H1 (cell line): ENCODE results near the gene ZNF746. TPM values are rescaled to one million over a fixed set of nuclear protein-coding genes. Genes with fewer than 3 reads are reported as not detected.

ENCODE experiments used
- CTCF ChIA-PET: fragments of 300-600 bp; sonication (Branson Sonifier 250); formaldehyde crosslinking; loops from one replicate; lab custom pipeline; 2021; ENCODE audit not compliant: partially characterized antibody; lab: Charles Lee
- POLR2A ChIA-PET: fragments of 300-600 bp; sonication (Branson Sonifier 250); formaldehyde crosslinking; loops from one replicate; lab custom pipeline; 2021; ENCODE audit warnings: inconsistent platforms; ENCODE audit not compliant: partially characterized antibody; lab: Charles Lee
- DNase-seq, 2 experiments: peaks; one replicate each; pipeline versions ENCODE4 v3.0.0 to v3.0.0-alpha.2; 2010 to 2022; ENCODE audit warnings: low spot score in 2 of 2, low read depth in 1 of 2, mixed read lengths in 1 of 2
- FAIRE-seq: peaks from 2 replicates; lab custom pipeline; 2011; peaks lifted over from hg19 to GRCh38; lab: Jason Lieb, UNC
- H2AFZ ChIP-seq: 2 replicates; pipeline ENCODE4 v1.8.1; 2012; ENCODE audit warnings: low read length, inconsistent platforms
- H2AK5ac ChIP-seq: 2 replicates; pipeline ENCODE4 v1.6.1; 2013; ENCODE audit warnings: low read depth, low read length
- H2BK120ac ChIP-seq: replicated peaks from 2 replicates; pipeline ENCODE3; 2013; ENCODE audit warnings: low read depth, low read length, inconsistent platforms
- H2BK12ac ChIP-seq: 2 replicates; pipeline ENCODE4 v1.6.1; 2013; ENCODE audit warnings: low read depth, low read length
- H2BK15ac ChIP-seq: 2 replicates; pipeline ENCODE4 v1.6.1; 2013; ENCODE audit warnings: low read length
- H2BK20ac ChIP-seq: 2 replicates; pipeline ENCODE4 v1.6.1; 2013; ENCODE audit warnings: low read length
- H2BK5ac ChIP-seq: 2 replicates; pipeline ENCODE4 v1.6.1; 2013; ENCODE audit warnings: low read depth, low read length
- H3K14ac ChIP-seq: 2 replicates; pipeline ENCODE4 v1.6.1; 2013; ENCODE audit warnings: inconsistent platforms; ENCODE audit not compliant: insufficient read length
- H3K18ac ChIP-seq: 2 replicates; pipeline ENCODE4 v1.6.1; 2013; ENCODE audit warnings: low read length; ENCODE audit errors: extremely low read depth
- H3K23ac ChIP-seq: 2 replicates; pipeline ENCODE4 v1.6.1; 2013; ENCODE audit warnings: inconsistent platforms; ENCODE audit not compliant: insufficient read length
- H3K23me2 ChIP-seq: 2 replicates; pipeline ENCODE4 v1.6.1; 2013; ENCODE audit warnings: low read depth, low read length
- H3K27ac ChIP-seq: 2 replicates; pipeline ENCODE4 v1.6.1; 2011; ENCODE audit warnings: low read depth, low read length, inconsistent platforms
- H3K27me3 ChIP-seq, 4 experiments: replicated peaks in 1 of 4; 1 replicate in 1 of 4; 2 replicates in 3 of 4; pipeline versions ENCODE4 v1.6.1 to v1.8.1; 2011 to 2013; ENCODE audit warnings: low read length in 3 of 4, mild to moderate bottlenecking in 3 of 4, inconsistent platforms in 2 of 4, mixed read lengths in 2 of 4, moderate library complexity in 1 of 4; ENCODE audit not compliant: control insufficient read depth in 3 of 4, insufficient read depth in 3 of 4; ENCODE audit errors: extremely low read depth in 1 of 4
- H3K36me3 ChIP-seq, 4 experiments: 2 replicates each; pipeline versions ENCODE4 v1.6.1 to v1.8.1; 2011 to 2013; ENCODE audit warnings: mild to moderate bottlenecking in 4 of 4, low read length in 3 of 4, moderate library complexity in 2 of 4, control low read depth in 1 of 4, inconsistent platforms in 1 of 4; ENCODE audit not compliant: insufficient read depth in 4 of 4, control insufficient read depth in 2 of 4
- H3K4ac ChIP-seq: replicated peaks from 2 replicates; pipeline ENCODE3; 2013; ENCODE audit warnings: low read length, low read depth, mixed read lengths, inconsistent platforms; ENCODE audit not compliant: insufficient read length
- H3K4me1 ChIP-seq, 4 experiments: replicated peaks in 1 of 4; 1 replicate in 1 of 4; 2 replicates in 3 of 4; pipeline versions ENCODE4 v1.6.1 to v1.8.1; 2011 to 2013; ENCODE audit warnings: low read length in 3 of 4, inconsistent platforms in 2 of 4, mixed read lengths in 1 of 4; ENCODE audit not compliant: insufficient read depth in 4 of 4, control insufficient read depth in 3 of 4
- H3K4me2 ChIP-seq, 2 experiments: 2 replicates each; pipeline versions ENCODE4 v1.6.1 to v1.8.1; 2011 to 2013; ENCODE audit warnings: low read depth in 2 of 2, low read length in 2 of 2, control low read depth in 1 of 2, inconsistent platforms in 1 of 2, mild to moderate bottlenecking in 1 of 2; ENCODE audit not compliant: insufficient read depth in 1 of 2
- H3K4me3 ChIP-seq, 4 experiments: fragments of 200-600, 300-600 bp in 1 of 4; sonication (generic), shearing (Covaris generic), sonication (Bioruptor Twin) in 1 of 4; 2 replicates each; pipeline versions ENCODE4 v1.5.1 to v1.8.1; 2011 to 2016; ENCODE audit warnings: low read length in 4 of 4, low read depth in 3 of 4, control low read depth in 2 of 4, inconsistent platforms in 2 of 4, mild to moderate bottlenecking in 2 of 4, mixed read lengths in 1 of 4, moderate library complexity in 1 of 4; ENCODE audit not compliant: insufficient read depth in 2 of 4; ENCODE audit errors: extremely low read depth in 1 of 4
- H3K56ac ChIP-seq: replicated peaks from 2 replicates; pipeline ENCODE3; 2013; ENCODE audit warnings: low read depth, mild to moderate bottlenecking, mixed read lengths, low read length, inconsistent platforms; ENCODE audit not compliant: insufficient read length
- H3K79me1 ChIP-seq: 2 replicates; pipeline ENCODE4 v1.6.1; 2013; ENCODE audit warnings: low read depth, low read length, control low read depth
- H3K79me2 ChIP-seq, 2 experiments: 2 replicates each; pipeline versions ENCODE4 v1.6.1 to v1.8.1; 2012 to 2013; ENCODE audit warnings: low read length in 2 of 2, mild to moderate bottlenecking in 2 of 2, inconsistent platforms in 1 of 2; ENCODE audit not compliant: insufficient read depth in 2 of 2, control insufficient read depth in 1 of 2
- H3K9ac ChIP-seq, 4 experiments: replicated peaks in 1 of 4; 1 replicate in 1 of 4; 2 replicates in 3 of 4; pipeline versions ENCODE4 v1.6.1 to v1.8.1; 2011 to 2013; ENCODE audit warnings: low read depth in 3 of 4, low read length in 3 of 4, control low read depth in 2 of 4, mild to moderate bottlenecking in 2 of 4, moderate library complexity in 2 of 4, inconsistent platforms in 1 of 4; ENCODE audit errors: extremely low read depth in 1 of 4
- H3K9me3 ChIP-seq, 2 experiments: 2 replicates each; pipeline versions ENCODE4 v1.6.1 to v1.8.1; 2012 to 2013; ENCODE audit warnings: mild to moderate bottlenecking in 2 of 2, moderate library complexity in 2 of 2, control low read depth in 1 of 2, inconsistent platforms in 1 of 2, low read depth in 1 of 2, low read length in 1 of 2, mixed read lengths in 1 of 2; ENCODE audit not compliant: insufficient read depth in 2 of 2
- H4K20me1 ChIP-seq, 2 experiments: replicated peaks in 1 of 2; 2 replicates each; pipeline versions ENCODE3 to v1.8.1; 2011 to 2013; ENCODE audit warnings: inconsistent platforms in 2 of 2, low read length in 2 of 2, mild to moderate bottlenecking in 1 of 2; ENCODE audit not compliant: insufficient read depth in 2 of 2, control insufficient read depth in 1 of 2
- H4K5ac ChIP-seq: 2 replicates; pipeline ENCODE4 v1.6.1; 2013; ENCODE audit warnings: low read length, low read depth, mixed read lengths, inconsistent platforms; ENCODE audit not compliant: insufficient read length
- H4K8ac ChIP-seq: 2 replicates; pipeline ENCODE4 v1.8.0; 2013; ENCODE audit warnings: mild to moderate bottlenecking, moderate library complexity, low read length, inconsistent platforms; ENCODE audit not compliant: insufficient read depth; ENCODE audit errors: extremely low read depth
- H4K91ac ChIP-seq: replicated peaks from 2 replicates; pipeline ENCODE3; 2013; ENCODE audit warnings: low read length, mixed read lengths, inconsistent platforms; ENCODE audit not compliant: insufficient read length
- BCL11A ChIP-seq, 2 experiments: IDR thresholded peaks; one replicate each; pipeline ENCODE4 v1.6.1; 2011; ENCODE audit warnings: low read depth in 2 of 2, low read length in 2 of 2, mild to moderate bottlenecking in 2 of 2
- BRCA1 ChIP-seq: IDR thresholded peaks from 2 replicates; pipeline ENCODE4 v1.6.1; 2012; ENCODE audit warnings: low read depth, low read length, improper control_type of control experiment
- CBX5 ChIP-seq: fragments of 300-800, 300-1000 bp; sonication (generic); IDR thresholded peaks from 2 replicates; pipeline ENCODE4 v1.7.1; 2016; ENCODE audit warnings: antibody characterized with exemption, low read length, low read depth
- CHD1 ChIP-seq: IDR thresholded peaks from 2 replicates; pipeline ENCODE4 v1.6.1; 2012; ENCODE audit warnings: low read depth, low read length, improper control_type of control experiment
- FOSL1 ChIP-seq: IDR thresholded peaks from 2 replicates; pipeline ENCODE4 v1.6.1; 2011; ENCODE audit warnings: mild to moderate bottlenecking, low read depth, low read length, moderate library complexity; ENCODE audit not compliant: insufficient read depth
- JUND ChIP-seq: IDR thresholded peaks from 2 replicates; pipeline ENCODE4 v1.6.1; 2011; ENCODE audit warnings: mild to moderate bottlenecking, improper control_type of control experiment, low read length
- KDM4A ChIP-seq: IDR thresholded peaks from one replicate; pipeline ENCODE4 v1.7.1; 2012; ENCODE audit warnings: low read depth, mild to moderate bottlenecking, moderate library complexity, low read length, inconsistent platforms; ENCODE audit not compliant: severe bottlenecking
- NANOG ChIP-seq: IDR thresholded peaks from 2 replicates; pipeline ENCODE4 v1.6.1; 2011; ENCODE audit warnings: low read length, low read depth, mild to moderate bottlenecking, inconsistent platforms; ENCODE audit not compliant: insufficient read depth, poor library complexity, severe bottlenecking
- RFX5 ChIP-seq: IDR thresholded peaks from 2 replicates; pipeline ENCODE4 v1.6.1; 2011; ENCODE audit warnings: low read depth, low read length, improper control_type of control experiment, borderline replicate concordance
- SP1 ChIP-seq: IDR thresholded peaks from 2 replicates; pipeline ENCODE4 v1.6.1; 2011; ENCODE audit warnings: low read depth, low read length
- SP4 ChIP-seq: IDR thresholded peaks from 2 replicates; pipeline ENCODE4 v1.6.1; 2012; ENCODE audit warnings: low read length, inconsistent platforms
- SRF ChIP-seq: IDR thresholded peaks from 2 replicates; pipeline ENCODE4 v1.6.1; 2011; ENCODE audit warnings: mild to moderate bottlenecking, low read depth, low read length, moderate library complexity
- SUZ12 ChIP-seq: fragments of 200-600 bp; sonication (generic); IDR thresholded peaks from 2 replicates; pipeline ENCODE4 v1.6.1; 2012; ENCODE audit warnings: mild to moderate bottlenecking, inconsistent platforms, low read length, moderate library complexity, mixed read lengths
- TBP ChIP-seq: IDR thresholded peaks from 2 replicates; pipeline ENCODE4 v1.6.1; 2011; ENCODE audit warnings: low read depth, low read length, improper control_type of control experiment
- TCF12 ChIP-seq: IDR thresholded peaks from 2 replicates; pipeline ENCODE4 v1.6.1; 2011; ENCODE audit warnings: low read depth, mild to moderate bottlenecking, low read length
- TEAD4 ChIP-seq: IDR thresholded peaks from 2 replicates; pipeline ENCODE4 v1.6.1; 2012; ENCODE audit warnings: low read depth, low read length, inconsistent platforms, mixed read lengths
- WGBS, 2 experiments: shearing (Covaris generic) in 1 of 2; methylation state at CpG; one replicate each; pipeline versions ENCODE4 v1.1.6 to v1.1.7; 2013 to 2015; ENCODE audit warnings: low lambda C conversion rate in 2 of 2, mixed read lengths in 2 of 2, inconsistent platforms in 1 of 2, low coverage in 1 of 2, missing lambda C conversion rate in 1 of 2; ENCODE audit not compliant: insufficient replicate concordance in 2 of 2, insufficient coverage in 1 of 2, insufficient read length in 1 of 2; ENCODE audit errors: extremely low coverage in 1 of 2, missing lambda C conversion rate in 1 of 2; 5-methylcytosine and 5-hydroxymethylcytosine counted together
- polyA plus RNA-seq, 7 experiments: library from polyadenylated mRNA; depleted of rRNA in 3 of 7; stranded (reverse) in 5 of 7; unstranded in 2 of 7; fragments of >200 nt in 5 of 7; fragments of 200-250 nt in 2 of 7; gene quantifications; 1 replicate in 5 of 7; 2 replicates in 1 of 7; 4 replicates in 1 of 7; pipeline versions ENCODE4 v1.2.1 to v1.2.3, GENCODE V29; 2011 to 2013; ENCODE audit warnings: missing spikeins in 2 of 7, mixed read lengths in 2 of 7
- total RNA-seq: library from RNA; stranded (reverse); fragmentation: NEBNext Ultra II Directional; extraction: Animal tissue kit (Norgen Biotek cat#: 25700); gene quantifications from 2 replicates; pipeline ENCODE4 v1.2.1, GENCODE V29; 2021

ZNF746 gene
- total and polyA plus RNA-seq, 2 of the 8 experiments (the other 6 are each of a cell fraction or from before 2014, with no cell fraction given), result 7.5 to 15.6 TPM

GRCh38 chr7:149493366-149493765 lies 4.2 kb downstream of the ZNF746 start:
- H4K91ac ChIP-seq, result no peak overlapping the region
- TF ChIP-seq NANOG (no peak), CBX5 (no peak), CHD1 (no peak), KDM4A (no peak), JUND (no peak), SUZ12 (no peak), SRF (no peak), TEAD4 (no peak), TCF12 (no peak), BRCA1 (no peak), FOSL1 (no peak), TBP (no peak), SP1 (no peak), BCL11A (IDR thresholded peaks at IDR 0.05; ENCODE audit: low read depth in 2 of 2, low read length in 2 of 2) (no peak), SP4 (no peak), RFX5 (no peak)
- no peak overlapping the region for H2BK120ac ChIP-seq
- H4K8ac ChIP-seq, result no peak overlapping the region
- H3K4me2 ChIP-seq, result no peak overlapping the region
- no peak overlapping the region for H3K56ac ChIP-seq
- peaks cover 0 to 12% of the 10 kb centered on the region in 2 experiments; a peak in 2 of 4 replicates for H3K79me2 ChIP-seq
- H2BK20ac ChIP-seq, result no peak overlapping the region
- no peak overlapping the region for H2BK15ac ChIP-seq
- H3K36me3 ChIP-seq, result peaks cover 5 to 24% (median 16%) of the 10 kb centered on the region in 4 experiments; a peak in 5 of 8 replicates
- no peak overlapping the region for H4K5ac ChIP-seq
- DNase-seq (no peak), FAIRE-seq (no peak)
- H3K4me3 ChIP-seq, result no peak overlapping the region
- H3K23me2 ChIP-seq, result 0 out of 2 replicates have a peak, but pooled peaks cover 4% of the 10 kb centered on the region
- H3K18ac ChIP-seq, result no peak overlapping the region
- H3K27ac ChIP-seq, result no peak overlapping the region
- no peak overlapping the region for H3K9ac ChIP-seq
- no peak overlapping the region for H3K14ac ChIP-seq
- H2BK5ac ChIP-seq, result no peak overlapping the region
- H3K4ac ChIP-seq, result no peak overlapping the region
- H3K9me3 ChIP-seq, result no peaks in the 10 kb centered on the region
- no peaks in the 10 kb centered on the region; a peak in 2 of 7 replicates for H3K4me1 ChIP-seq
- H4K20me1 ChIP-seq, result peaks cover 3 to 6% of the 10 kb centered on the region in 2 experiments
- no peak overlapping the region for H2AFZ ChIP-seq
- H2AK5ac ChIP-seq, result no peak overlapping the region
- H3K23ac ChIP-seq, result no peak overlapping the region
- no peaks in the 10 kb centered on the region; the same call in 1 of the 2 replicates for H3K79me1 ChIP-seq
- CTCF ChIA-PET, result interaction anchor here (0.8 to 3.4 kb wide), 2 partner anchors 10 to 18 kb away, joined by 3 to 12 read pairs; no protein-coding TSS in a partner anchor
- no peak overlapping the region for H2BK12ac ChIP-seq
- POLR2A ChIA-PET, result no interaction called here
- H3K27me3 ChIP-seq, result no peaks in the 10 kb centered on the region; a peak in 1 of 7 replicates
- 97% methylated on average over 9 of the region's 9 CpGs; no CpG with 5 or more reads in 1 of the 2 experiments for WGBS, 2 experiments
